HCT116 (cell line): ENCODE results near the gene UVRAG.

Source experiments
- CTCF ChIP-seq, 3 experiments: fragments of 200-600 bp in 1 of 3; sonication (generic) in 1 of 3; IDR thresholded peaks in 2 of 3; conservative IDR thresholded peaks in 1 of 3; 2 replicates each; pipeline ENCODE4 v1.5.1; 2012 to 2017; ENCODE audit warnings: low read depth in 2 of 3, low read length in 2 of 3, antibody characterized with exemption in 1 of 3, borderline replicate concordance in 1 of 3, control low read depth in 1 of 3, mild to moderate bottlenecking in 1 of 3, mixed read lengths in 1 of 3, mixed run types in 1 of 3, moderate library complexity in 1 of 3; ENCODE audit not compliant: insufficient read depth in 1 of 3
- RAD21 ChIP-seq: IDR thresholded peaks from 2 replicates; pipeline ENCODE4 v1.6.1; 2012; ENCODE audit warnings: low read depth, mild to moderate bottlenecking
- SRF ChIP-seq: IDR thresholded peaks from 2 replicates; pipeline ENCODE4 v1.6.1; 2012; ENCODE audit warnings: low read depth

- TF ChIP-seq CTCF (IDR thresholded peaks at IDR 0.05 in 2 of 3, conservative IDR thresholded peaks at IDR 0.05 in 1 of 3; ENCODE audit: borderline replicate concordance in 1 of 3, insufficient read depth in 1 of 3, low read depth in 2 of 3, low read length in 2 of 3): no peak
- no peak for TF ChIP-seq RAD21
- no peak for TF ChIP-seq SRF
Observed at GRCh38 chr11:75784506-75784905, 30.5 kb upstream of the UVRAG start.
